ENCODE results near the gene STRA8. TPM values are rescaled to one million over a fixed set of nuclear protein-coding genes. Genes with fewer than 3 reads are reported as not detected.

Gene STRA8
- total RNA-seq, 2 donors from 2014 or later = not detected

DNA sequence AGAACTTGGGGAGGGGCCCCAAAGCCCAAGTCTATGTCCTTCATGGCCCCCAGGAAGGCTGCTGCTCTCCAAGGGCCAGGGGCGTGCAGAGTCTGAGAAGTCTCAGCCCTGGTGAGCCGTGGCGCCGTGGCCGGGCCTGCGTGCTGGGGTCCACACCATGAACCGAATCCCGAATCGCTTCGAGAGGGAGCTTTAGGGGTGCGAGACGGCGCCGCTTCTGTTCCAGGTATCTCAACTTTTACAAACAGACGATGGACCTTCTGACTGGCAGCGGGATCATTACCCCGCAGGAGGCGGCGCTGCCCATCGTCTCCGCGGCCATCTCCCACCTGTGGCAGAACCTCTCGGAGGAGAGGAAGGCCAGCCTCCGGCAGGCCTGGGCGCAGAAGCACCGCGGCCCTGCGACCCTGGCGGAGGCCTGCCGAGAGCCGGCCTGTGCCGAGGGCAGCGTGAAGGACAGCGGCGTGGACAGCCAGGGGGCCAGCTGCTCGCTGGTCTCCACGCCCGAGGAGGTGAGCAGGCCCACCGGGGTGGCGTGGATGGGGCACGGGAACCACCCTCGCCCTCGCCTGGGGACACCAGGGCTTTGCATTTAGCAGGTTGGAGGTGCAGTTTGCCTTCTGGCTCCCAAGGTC is 12.7 kb downstream of the STRA8 start:
- DNase-seq (ENCODE audit: low spot score in 2 of 2) (no peak), ATAC-seq (no peak)
- Mint-ChIP-seq H3K36me3 (no peaks in the 10 kb centered on the region), H3K27ac (no peak overlapping the region), H3K9me3 (no peaks in the 10 kb centered on the region)

GRCh38 chr7:135247746-135248471 is 14.3 kb downstream of the STRA8 start:
- H3K9me3 Mint-ChIP-seq = no peaks in the 10 kb centered on the region
- DNase-seq (ENCODE audit: low spot score in 2 of 2) (no peak), ATAC-seq (no peak)
- H3K27ac Mint-ChIP-seq = no peak overlapping the region
- no peaks in the 10 kb centered on the region for H3K36me3 Mint-ChIP-seq

DNA sequence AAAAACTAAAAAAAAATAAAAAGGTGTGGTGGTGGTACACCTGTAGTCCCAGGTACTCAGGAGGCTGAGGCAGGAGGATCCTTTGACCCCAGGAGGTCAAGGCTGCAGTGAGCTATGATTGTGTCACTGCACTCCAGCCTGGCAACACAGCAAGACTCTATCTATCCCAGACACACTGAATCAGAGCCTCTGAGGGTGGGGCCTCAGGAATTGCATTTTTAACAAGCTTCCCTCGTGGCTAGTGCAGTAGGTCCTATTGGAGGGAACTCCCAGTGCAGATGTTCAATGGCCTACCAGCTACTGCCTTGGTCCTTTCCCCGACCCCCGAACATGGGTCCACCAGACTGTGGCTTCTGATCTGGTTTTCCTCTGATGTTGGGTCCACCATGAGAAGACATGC is 14.9 kb downstream of the STRA8 start:
- no peak for DNase-seq (ENCODE audit: low spot score in 2 of 2)
- Mint-ChIP-seq H3K27ac (no peak overlapping the region), H3K9me3 (no peaks in the 10 kb centered on the region), H3K36me3 (no peaks in the 10 kb centered on the region)
- no peak for ATAC-seq

GRCh38 chr7:135251496-135252391 is 18.1 kb downstream of the STRA8 start:
- Mint-ChIP-seq H3K9me3 (no peaks in the 10 kb centered on the region), H3K27ac (peak overlapping the region in 1 of 2 donors; percentile 16), H3K36me3 (no peaks in the 10 kb centered on the region)
- DNase-seq (ENCODE audit: low spot score in 2 of 2) (no peak), ATAC-seq (peak; percentile 64 to 79)

DNA sequence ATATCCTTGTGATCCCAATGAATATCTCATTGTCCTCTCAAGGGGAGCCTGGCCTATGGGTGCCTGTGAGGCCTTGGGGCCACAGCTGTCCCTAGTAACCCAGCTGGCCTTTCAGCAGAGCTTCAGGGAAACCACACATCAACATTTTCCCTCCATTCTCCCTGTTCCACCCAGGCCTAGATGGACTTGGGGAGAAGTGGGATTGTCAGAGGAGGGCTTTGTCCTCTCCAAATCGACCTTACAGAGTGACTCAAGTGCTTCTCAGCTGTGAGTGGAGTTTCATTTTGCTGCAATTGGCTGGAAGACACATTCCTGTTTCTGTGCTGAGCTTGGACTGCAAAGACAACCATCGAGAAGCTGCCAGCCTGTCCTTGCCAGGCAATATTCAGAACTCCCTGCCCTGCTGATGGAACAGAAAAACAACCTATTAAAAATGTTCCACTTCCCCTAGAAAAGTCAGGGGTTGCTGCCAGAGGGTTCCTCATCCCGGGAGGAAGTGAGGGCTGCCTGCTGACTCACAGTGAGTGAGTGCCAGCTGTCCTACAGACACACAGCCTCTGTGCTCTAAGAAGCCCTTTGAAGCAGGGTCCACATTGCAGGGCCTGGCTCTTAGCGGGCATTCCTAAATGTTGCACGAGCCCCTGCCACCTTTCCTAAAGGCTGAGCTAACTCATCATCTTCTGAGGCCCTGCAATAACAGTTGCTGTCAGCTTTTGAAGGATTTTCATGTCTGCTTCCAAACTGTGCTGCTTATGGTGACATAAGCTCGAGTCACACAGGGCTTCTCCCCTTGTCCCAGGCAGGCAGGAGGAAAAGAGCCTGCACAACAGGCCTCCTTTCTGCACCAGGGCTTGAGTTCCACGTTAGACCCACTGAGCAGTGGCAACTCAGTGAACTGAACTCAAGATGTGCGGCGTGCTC is 20.5 kb downstream of the STRA8 start:
- no peak overlapping the region for H3K27ac Mint-ChIP-seq
- no peaks in the 10 kb centered on the region for H3K36me3 Mint-ChIP-seq
- no peak for DNase-seq (ENCODE audit: low spot score in 2 of 2)
- H3K9me3 Mint-ChIP-seq = no peaks in the 10 kb centered on the region
- no peak for ATAC-seq

DNA sequence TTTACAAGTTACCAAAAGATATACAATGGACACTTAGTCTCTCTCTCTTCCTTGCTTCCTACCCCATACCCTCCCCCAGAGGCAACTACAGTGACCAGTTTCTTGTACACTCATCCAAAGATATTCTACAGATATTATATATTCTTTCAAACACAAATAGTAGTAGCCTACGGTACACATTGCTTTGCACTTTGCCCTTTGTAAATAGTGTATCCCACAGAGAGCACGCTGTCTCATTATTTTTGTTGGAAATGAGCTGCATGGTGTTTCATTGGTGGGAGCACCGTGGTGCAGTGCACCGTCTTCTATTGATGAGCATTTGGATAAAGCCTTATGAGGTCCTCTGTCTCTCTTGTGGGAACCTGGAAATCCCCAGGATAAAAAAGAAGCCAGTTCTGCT is 24.2 kb downstream of the STRA8 start:
- ATAC-seq (no peak), DNase-seq (ENCODE audit: low spot score in 2 of 2) (no peak)
- peaks cover 0 to 4% of the 10 kb centered on the region in 2 donors for H3K9me3 Mint-ChIP-seq
- H3K36me3 Mint-ChIP-seq = no peaks in the 10 kb centered on the region
- no peak overlapping the region for H3K27ac Mint-ChIP-seq

DNA sequence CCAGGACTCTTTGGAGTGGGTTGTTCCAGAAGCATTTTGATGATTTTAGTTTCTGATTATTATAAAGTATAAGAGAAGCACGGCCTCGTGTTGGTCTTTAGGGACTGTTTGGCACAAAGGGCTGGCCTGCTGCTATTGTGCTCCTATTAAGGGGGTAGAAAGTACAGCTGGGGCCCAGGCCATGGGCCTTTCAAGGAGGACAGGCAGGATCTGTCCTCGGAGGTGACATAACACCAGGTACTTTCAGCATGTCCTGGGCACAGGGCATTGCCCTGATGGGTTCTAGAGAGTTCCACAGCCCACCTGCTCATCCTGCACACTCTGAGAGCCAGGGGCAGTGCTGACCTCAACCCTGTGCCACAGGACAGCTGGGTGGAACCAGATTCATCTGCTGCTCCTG is 24.9 kb downstream of the STRA8 start:
- DNase-seq (ENCODE audit: low spot score in 2 of 2) (no peak), ATAC-seq (no peak)
- Mint-ChIP-seq H3K27ac (no peak overlapping the region), H3K36me3 (no peaks in the 10 kb centered on the region), H3K9me3 (peaks cover 0 to 4% of the 10 kb centered on the region in 2 donors)

- ATAC-seq (no peak), DNase-seq (ENCODE audit: low spot score in 2 of 2) (no peak)
- Mint-ChIP-seq H3K36me3 (peaks cover 0 to 6% of the 10 kb centered on the region in 2 donors), H3K9me3 (peaks cover 0 to 9% of the 10 kb centered on the region in 2 donors), H3K27ac (no peak overlapping the region)
These were observed 26.1 kb downstream of the STRA8 start for GRCh38 chr7:135259702-135260101.

DNA sequence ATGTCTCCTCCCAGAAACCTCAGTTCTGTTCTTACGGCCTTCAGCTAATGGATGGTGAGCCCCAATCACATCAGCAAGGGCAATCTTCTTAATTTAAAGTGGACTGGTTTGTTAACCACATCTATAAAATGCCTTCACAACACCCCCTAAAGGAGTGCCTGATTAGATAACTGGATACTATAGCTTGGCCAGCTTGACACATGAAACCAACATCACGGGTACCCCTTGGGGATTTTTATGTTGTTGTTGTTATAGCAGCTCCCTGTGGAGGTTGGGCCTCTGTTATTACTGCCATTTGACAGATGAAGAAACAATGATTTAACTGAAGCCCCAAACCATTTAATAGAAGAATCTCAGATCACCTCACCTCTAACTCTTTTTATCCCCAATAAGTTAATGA is 26.8 kb downstream of the STRA8 start:
- H3K36me3 Mint-ChIP-seq = peaks cover 0 to 7% of the 10 kb centered on the region in 2 donors
- peaks cover under 1 to 13% of the 10 kb centered on the region in 2 donors for H3K9me3 Mint-ChIP-seq

DNA sequence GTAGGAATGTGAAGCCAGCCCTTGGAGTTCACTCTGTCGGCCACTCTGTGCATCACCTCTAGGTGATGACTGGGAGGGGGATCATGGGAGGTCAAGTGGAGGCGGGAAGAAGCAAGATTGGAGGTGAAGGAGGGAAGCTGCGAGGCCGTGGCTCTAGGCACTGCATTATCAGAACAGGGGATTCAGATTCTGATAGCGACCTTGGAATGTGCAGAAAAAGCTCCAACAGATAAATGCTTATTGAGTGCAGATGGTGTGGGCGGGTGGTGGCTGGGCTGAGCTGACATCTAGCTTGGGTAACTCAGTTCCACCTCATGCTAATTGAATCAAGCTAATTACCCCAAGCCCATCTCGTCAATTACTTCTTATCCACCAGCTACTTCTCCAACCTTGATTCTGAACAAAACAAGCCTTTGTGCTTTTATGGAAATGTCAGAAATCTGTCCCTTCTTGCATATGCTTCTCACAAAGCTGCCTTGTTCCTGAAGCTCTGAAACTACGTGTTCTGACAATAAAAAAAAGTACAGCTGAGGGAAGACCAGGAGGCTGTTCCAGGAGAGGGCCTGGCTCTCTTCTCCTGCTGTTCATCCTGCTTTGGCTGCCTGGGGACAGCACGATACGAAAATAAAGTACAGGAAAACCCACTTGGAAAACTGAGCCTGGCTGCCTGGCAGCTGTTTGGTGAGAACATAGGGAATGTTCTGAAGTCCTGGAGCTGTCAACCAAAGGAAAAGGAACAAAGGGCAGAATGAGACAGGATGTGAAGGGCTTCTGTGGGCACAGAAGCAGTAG is 27.5 kb downstream of the STRA8 start:
- Mint-ChIP-seq H3K9me3 (peaks cover 3 to 18% of the 10 kb centered on the region in 2 donors), H3K27ac (no peak overlapping the region), H3K36me3 (peaks cover 0 to 7% of the 10 kb centered on the region in 2 donors)
- no peak for ATAC-seq
- no peak for DNase-seq (ENCODE audit: low spot score in 2 of 2)

More for the DNA sequence above, 26.8 kb downstream of the STRA8 start:
- no peak overlapping the region for H3K27ac Mint-ChIP-seq
- DNase-seq (ENCODE audit: low spot score in 2 of 2) (no peak), ATAC-seq (no peak)

DNA sequence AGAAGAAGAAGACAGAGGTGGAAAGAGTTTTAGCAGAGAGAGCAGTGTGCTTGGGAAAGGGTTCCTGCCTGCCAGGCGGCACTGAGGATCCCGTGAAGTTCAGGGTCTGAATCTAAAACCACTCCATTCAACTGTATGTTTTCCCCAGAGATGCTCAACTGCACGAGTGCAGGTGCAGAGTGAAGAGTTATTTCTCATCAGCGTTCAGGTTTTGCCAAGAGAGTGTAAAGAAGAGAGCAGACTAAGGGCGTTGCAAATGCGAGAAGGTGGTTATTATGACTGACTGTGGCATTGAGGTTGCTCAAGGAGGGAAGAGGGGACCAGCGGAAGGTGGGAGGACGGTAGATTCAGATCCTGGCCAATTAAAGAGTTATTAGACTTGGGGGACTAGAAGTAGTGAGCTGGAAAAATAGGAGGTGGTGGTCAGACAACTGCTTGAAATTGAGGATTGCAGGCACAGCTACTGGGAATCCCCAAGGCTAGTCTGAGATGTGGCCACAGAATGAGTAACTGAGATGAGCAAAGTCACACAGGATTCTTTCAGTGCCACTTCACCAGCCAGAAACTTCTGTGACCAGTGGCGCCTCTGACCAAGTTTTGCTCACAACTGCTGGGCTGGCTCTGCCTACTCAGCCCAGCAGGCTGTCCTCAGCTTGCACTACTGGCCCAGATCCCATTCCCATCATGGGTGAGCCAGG is 29.1 kb downstream of the STRA8 start:
- DNase-seq (ENCODE audit: low spot score in 2 of 2) (no peak), ATAC-seq (peak in 1 of 2 donors; percentile 68)
- Mint-ChIP-seq H3K27ac (no peak overlapping the region), H3K36me3 (peaks cover 0 to 7% of the 10 kb centered on the region in 2 donors), H3K9me3 (peaks cover 3 to 18% of the 10 kb centered on the region in 2 donors)

- no peak for ATAC-seq
- peaks cover 0 to 7% of the 10 kb centered on the region in 2 donors for H3K36me3 Mint-ChIP-seq
These were observed 29.8 kb downstream of the STRA8 start for GRCh38 chr7:135263321-135263970.

GRCh38 chr7:135265637-135266036 is 32.0 kb downstream of the STRA8 start:
- DNase-seq (ENCODE audit: low spot score in 2 of 2) = no peak
- no peak for ATAC-seq
- Mint-ChIP-seq H3K36me3 (peaks cover 0 to 7% of the 10 kb centered on the region in 2 donors), H3K9me3 (peaks cover 3 to 18% of the 10 kb centered on the region in 2 donors), H3K27ac (no peak overlapping the region)

More at GRCh38 chr7:135263321-135263970, 29.8 kb downstream of the STRA8 start:
- Mint-ChIP-seq H3K27ac (no peak overlapping the region), H3K9me3 (peaks cover 3 to 18% of the 10 kb centered on the region in 2 donors)
- DNase-seq (ENCODE audit: low spot score in 2 of 2) = no peak

- Mint-ChIP-seq H3K9me3 (peaks cover 3 to 7% of the 10 kb centered on the region in 2 donors), H3K36me3 (no peaks in the 10 kb centered on the region), H3K27ac (peak overlapping the region in 1 of 2 donors; percentile 35)
- DNase-seq (ENCODE audit: low spot score in 2 of 2) (no peak), ATAC-seq (no peak)
These were observed 36.3 kb downstream of the STRA8 start for GRCh38 chr7:135269921-135270320.
